Pulmonary artery endothelial cell (primary cell): ENCODE results near the gene SCD5. TPM values are rescaled to one million over a fixed set of nuclear protein-coding genes. Genes with fewer than 3 reads are reported as not detected.

ENCODE experiments used
- DNase-seq: peaks from one replicate; pipeline ENCODE4 v3.0.0-alpha.2; 2011; ENCODE audit warnings: low read depth, low spot score
- total RNA-seq: library from RNA; depleted of rRNA; stranded (reverse); fragments of >200 nt; gene quantifications from 2 replicates; pipeline ENCODE4 v1.2.3, GENCODE V29; 2014

SCD5 gene
- total RNA-seq, 1 donor from 2014 or later: 50.4 TPM

DNA sequence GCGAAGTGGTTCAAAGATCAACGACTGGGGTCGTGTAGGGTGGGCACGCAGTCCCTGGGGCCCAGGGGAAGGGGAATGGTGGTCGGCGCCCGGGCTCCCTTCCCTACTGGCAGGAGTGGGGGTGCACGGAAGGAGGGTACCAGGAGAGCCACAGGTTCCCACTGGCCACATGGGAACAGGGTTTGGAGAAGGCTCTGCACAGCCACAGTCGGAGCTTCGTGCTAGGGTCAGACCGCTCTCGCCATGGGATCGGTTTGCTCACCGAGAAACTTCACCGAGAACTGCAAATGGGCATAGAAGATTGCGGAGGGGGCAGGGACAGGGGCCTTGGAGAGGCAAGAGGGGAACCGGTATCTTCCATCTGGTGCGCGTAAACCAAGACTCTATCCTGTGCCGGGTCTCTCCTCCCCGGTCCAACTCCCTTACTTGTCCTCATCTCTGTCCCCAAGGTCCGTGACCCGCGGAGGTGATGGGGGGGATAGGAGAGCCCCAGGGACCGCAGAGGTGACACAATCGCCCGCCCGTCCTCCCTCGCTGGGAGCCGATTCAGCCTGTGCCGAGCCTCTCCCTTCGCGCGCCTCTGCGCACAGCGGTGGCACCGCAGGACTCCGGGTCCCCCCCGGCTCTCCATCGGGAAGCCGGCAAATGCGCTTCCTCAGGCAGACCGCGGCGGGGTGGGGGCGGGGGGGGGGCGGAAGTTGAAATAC, 1.0 kb downstream of the SCD5 start:
- no peak for DNase-seq

- no peak for DNase-seq
Measured at GRCh38 chr4:82797040-82797404, 1.6 kb downstream of the SCD5 start.

- DNase-seq: no peak
Measured at GRCh38 chr4:82792912-82793649, 5.5 kb downstream of the SCD5 start.

DNA sequence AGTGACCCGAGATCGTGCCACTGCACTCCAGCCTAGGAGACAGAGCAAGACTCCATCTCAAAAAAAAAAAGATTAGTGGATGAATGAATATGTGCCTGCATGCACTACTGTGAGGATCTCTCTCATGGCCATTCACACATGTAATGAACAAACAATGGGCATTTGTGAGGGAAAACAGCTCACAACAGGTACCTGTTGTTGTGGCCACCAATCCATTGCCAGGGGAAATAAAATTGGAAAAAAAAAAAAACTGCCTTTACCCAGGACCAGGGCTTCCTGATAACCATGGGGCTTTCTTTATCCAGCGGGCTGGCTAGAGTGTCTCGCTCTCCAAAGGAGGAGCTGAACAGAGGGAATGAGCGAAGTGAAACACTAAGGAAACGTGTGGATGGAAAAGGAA, 7.4 kb downstream of the SCD5 start:
- no peak for DNase-seq

- no peak for DNase-seq
Measured at GRCh38 chr4:82790060-82790660, 8.4 kb downstream of the SCD5 start.

DNA sequence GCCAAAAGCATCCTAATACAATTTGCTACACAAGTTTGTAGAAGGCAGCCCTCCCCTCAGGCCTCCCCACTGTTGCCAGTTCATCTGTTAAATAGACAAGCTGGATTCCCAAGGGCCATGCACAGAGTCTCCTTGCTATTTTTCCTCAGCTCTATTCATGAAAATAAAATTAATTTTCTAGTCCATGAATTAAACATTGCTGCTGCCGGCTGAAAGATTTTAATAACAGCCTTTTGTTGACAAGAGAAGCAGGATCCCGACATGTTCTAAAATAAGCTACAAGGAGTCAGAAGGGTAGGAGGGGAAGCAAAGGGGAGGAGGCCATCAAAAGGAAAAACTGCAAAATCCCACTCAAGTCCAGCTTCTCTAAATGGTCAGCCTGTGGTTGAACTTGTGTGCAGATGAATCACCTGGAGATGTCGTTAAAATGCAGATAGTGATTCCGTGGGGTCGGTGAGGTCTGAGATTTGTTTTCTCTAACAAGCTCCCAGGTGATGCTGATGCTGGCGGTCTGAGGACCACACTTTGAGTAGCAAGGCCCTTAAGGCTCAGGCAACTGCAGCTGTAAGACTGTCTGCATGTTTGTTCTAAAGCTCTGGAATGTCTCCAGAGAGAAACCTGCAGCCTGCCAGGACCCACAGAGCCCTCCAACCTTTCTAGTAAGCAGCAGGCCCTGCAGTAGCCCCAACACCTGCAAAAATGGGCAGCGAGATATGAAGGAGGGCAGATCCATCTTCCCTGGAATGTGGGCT, 9.4 kb downstream of the SCD5 start:
- DNase-seq: no peak

DNA sequence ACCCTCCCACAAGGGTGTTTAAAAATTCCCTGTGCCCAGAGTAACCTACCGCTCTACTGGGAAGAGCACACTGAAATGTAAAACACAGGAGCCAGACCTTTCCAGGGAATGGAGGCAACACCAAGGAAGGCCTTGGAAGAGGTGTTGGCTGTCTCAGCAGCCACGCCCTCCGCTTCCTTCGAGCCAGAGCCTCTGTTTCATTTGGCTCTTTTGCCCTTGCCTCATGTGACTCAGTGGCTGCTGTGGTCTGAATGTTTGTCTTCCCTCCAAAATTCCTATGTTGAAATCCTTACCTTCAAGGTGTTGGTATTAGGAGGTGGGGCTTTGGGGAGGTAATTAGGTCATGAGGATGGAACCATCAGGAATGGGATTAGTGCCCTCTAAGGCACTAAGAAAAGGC, 11.3 kb downstream of the SCD5 start:
- no peak for DNase-seq

GRCh38 chr4:82786828-82787227, 11.8 kb downstream of the SCD5 start:
- peak; percentile 29 for DNase-seq

- peak; percentile 93 for DNase-seq
Measured at GRCh38 chr4:82785611-82786400, 12.8 kb downstream of the SCD5 start.

DNA sequence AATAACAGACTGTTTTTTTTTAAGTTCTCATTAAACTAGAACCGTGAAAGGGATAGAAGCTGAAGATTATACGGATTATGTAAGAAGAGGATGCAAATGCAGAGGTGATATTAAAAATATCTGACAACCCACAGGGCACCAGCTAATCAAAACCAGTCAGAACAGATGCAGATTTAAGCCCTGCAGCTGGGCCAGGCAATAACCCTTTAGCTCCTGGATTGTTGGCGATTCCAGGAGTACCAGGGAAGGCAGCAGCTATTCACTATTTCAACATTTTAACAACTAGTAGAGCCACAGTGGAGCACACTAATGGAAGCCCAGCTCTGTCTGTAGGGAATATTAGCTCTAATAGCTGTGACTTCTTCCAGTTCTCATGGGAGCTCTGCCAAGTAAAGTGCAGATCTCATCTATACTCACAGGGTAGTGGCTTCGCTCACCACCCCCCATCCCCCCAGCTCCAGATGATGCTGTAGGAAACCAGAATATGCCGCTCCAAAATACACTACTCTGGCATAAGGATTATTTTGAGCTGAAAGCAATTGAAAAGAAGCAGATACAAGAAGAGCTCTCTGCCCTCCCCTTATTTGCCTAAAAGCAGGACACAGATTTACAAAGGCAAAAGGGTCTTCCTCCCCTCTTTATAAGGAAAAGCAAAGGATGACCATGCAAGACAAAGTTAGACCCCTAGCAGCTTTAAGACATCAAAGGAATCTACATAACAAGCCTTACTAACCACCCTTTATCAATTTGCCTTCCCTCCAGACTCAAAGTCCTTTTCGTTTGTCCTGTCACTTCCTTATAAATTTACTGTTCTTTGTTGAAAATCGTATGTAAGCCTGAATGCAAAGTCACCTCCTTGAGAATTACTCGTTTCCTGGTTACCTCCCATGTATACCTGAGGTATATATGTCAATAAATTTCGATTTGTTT, 13.7 kb downstream of the SCD5 start:
- peak; percentile 60 for DNase-seq

DNA sequence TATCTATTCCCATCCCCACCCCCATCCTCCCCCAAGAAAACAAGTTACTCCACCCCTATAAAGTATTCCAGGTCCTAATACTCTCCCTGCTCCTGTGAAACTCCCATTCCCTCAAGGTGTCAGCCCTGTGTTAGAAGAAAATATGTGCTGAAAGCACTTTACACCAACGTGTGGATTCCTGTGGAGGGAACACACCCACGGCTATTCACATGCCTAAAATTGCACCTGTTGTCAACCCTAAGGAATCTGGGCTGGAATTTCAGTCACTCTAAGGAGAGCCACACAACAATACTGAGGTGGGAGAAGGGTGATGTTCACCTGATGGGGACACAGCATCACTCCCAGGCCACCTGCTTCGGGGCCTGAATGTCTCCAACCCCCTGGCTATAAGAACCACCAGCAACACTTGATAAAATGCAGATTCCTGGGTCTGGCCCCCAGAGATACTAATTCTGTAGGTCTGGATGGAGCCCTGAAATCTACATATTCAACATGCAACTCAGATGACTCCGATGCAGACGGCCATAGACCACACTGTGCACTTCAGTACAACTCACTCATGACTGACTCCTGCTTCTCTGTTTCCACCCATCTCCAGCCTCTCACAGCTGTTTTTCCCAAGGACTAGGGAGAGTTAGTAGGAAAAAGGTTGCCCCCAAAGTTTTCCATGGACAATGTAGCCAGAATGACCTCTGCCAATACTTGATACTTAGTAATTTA, 15.8 kb downstream of the SCD5 start:
- DNase-seq: no peak

- DNase-seq: peak; percentile 46
Measured at GRCh38 chr4:82780752-82781231, 17.8 kb downstream of the SCD5 start.

DNA sequence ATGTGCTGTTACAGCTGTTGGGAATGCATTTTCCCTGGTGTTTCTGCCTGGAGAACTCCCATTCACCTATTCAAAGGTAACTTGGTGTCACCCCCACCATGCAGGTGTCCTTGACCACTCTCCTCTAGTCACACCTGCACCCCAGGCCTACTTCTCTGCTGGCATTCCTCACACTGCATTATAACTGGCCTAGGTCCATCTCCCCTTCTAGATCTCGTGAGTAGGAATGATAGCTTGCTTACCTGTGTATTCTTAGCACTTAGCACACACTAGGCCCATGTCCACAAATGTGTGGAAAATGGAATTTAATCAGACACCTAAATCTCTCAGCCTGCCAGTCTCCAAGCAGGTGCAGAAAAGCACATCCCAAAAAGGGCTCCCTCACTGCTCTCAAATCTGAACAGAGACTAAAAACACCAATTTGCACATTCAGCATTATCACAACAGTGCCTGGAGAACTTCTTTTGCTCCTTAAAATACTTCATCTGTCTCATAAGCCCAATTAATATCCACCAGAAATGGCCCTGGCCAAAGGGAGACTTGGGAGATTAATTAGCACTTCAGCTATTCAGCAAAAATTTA, 18.3 kb downstream of the SCD5 start:
- DNase-seq: no peak

DNA sequence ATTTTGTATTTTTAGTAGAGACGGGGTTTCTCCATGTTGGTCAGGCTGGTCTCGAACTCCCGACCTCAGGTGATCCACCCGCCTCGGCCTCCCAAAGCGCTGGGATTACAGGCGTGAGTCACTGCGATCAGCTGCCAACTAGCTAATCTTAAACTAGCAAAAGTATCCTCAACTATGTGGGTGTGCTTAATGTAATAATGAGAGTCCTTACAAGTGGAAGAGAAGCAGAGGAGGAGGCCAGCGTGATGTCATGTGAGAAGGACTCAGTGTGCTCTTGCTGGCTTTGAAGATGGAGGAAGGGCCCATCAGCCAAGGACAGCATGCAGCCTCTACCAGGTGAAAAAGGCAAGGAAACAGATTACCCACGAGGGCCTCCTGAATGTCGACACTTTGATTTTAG, 19.6 kb downstream of the SCD5 start:
- DNase-seq: no peak

GRCh38 chr4:82777857-82778525, 20.6 kb downstream of the SCD5 start:
- DNase-seq: no peak

DNA sequence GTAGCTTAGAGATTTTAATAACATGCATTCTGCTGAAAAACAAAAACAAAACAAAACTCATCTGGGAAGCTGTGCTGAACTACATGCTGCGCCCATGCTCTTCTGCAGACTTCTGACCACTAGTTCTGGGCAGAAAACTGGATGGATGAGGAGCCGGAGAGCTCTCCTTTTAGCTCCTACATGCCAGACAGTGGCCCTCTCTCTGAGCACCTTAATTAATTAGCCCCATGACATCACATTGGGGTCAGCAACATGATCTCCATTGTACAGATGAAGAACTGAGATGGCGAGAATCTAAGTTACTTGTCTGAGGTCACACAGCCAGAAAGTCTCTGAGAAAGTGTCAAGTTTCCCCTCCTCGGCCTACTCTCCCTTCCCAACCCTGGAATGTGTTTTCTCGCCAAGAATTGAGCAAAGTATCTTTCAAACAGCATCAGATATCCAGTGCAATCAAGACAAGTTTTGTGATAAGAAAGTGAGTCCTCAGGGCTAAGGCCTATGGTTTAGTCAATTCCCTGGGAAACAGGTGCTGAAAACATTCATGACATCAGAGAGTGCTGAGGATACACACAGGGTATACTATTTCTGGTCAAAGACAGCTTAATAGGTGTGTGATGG, 21.6 kb downstream of the SCD5 start:
- no peak for DNase-seq

- DNase-seq: no peak
Measured at GRCh38 chr4:82775243-82775642, 23.4 kb downstream of the SCD5 start.

DNA sequence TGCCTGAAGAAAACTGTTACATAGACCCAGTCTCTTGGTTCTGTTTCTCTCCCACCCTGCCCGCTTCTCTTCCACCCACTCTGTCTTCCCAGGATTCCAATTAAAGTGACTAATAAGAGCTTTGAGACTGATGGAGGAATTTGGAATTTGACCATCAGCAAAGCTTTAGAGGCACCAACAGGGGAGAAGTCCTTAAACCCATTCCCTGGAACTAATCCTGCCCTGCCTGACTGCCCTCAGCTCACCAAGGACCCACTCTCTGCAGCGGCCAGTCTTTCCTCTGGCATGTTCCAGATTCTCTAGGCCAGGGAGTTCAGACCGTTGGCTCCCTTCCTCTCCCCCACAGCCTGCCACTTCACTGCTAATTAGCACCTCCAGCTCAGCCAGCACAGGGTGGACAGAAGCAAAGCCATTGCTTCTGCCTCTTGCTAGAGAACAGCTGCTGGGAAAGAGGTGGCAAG, 23.9 kb downstream of the SCD5 start:
- no peak for DNase-seq
